Measurements from ENCODE around the gene GPSM1.

Gene GPSM1, protein sequence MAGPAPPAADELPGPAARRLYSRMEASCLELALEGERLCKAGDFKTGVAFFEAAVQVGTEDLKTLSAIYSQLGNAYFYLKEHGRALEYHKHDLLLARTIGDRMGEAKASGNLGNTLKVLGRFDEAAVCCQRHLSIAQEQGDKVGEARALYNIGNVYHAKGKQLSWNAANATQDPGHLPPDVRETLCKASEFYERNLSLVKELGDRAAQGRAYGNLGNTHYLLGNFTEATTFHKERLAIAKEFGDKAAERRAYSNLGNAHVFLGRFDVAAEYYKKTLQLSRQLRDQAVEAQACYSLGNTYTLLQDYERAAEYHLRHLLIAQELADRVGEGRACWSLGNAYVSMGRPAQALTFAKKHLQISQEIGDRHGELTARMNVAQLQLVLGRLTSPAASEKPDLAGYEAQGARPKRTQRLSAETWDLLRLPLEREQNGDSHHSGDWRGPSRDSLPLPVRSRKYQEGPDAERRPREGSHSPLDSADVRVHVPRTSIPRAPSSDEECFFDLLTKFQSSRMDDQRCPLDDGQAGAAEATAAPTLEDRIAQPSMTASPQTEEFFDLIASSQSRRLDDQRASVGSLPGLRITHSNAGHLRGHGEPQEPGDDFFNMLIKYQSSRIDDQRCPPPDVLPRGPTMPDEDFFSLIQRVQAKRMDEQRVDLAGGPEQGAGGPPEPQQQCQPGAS
- 17.6 to 18.7 reads per million in 2 experiments for total RNA-seq

GRCh38 chr9:136327304-136327974 lies at the start of gene GPSM1:
TSS of gene GPSM1 (plus strand) at chr9:136327539. CDS start at chr9:136327696, 157 bp downstream.
- DNase-seq (ENCODE audit: low read depth): peak; percentile 10

DNA sequence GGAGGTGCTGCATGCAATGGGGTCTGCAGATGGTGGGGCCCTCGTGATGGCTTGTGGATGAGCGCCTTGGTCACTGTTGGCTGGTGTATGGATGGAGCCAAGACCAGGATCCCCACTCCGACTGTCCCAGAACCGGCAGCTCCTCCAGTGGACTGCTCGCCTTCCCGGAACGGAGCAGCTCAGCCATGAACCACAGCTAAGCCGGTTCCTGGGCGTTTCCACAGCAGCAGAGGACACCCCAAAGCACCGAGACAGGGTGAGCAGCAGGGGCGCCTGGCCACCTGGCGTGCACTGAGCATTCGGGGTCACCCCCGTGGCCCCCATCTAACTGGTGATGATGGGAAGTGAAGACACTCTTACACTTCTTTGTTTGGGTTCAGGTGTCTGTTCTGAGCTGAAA lies 49.6 kb upstream of the GPSM1 start:
- DNase-seq (ENCODE audit: low read depth): no peak

DNA sequence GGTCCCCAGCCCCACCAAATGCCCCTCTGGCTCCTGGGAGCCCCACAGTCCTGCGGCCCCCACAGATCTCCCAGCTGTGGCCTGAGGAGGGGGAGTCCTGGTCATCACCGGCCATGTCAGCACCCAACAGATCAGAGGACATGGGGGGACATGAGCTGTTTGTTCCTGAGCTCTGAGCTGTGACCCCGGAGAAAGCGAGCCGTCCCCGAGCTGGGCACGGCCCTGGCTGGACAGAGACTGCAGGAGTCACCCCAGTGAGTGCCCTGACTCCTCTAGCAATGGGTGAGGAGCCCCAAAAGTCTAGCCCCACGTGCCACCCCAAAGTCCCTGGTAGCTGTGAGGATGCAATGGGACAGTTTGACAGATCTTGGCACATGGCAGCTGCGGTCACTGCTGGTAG lies 49.1 kb upstream of the GPSM1 start:
- no peak for DNase-seq (ENCODE audit: low read depth)

DNA sequence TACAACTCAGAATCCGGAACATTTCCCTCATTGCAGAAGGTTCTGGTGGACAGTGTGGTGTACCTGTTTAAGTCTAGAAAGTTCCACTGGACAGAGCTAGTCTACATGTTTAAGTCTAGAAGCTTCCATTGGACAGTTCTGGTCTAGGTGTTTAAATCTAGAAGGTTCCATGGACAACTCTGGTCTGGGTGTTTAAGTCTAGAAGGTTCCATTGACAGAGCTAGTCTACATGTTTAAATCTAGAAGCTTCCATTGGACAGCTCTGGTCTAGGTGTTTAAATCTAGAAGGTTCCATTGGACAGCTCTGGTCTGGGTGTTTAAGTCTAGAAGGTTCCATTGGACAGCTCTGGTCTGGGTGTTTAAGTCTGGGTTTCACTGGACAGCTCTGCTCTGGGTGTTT lies 48.4 kb upstream of the GPSM1 start:
- DNase-seq (ENCODE audit: low read depth): no peak

GRCh38 chr9:136279471-136279870 lies 47.9 kb upstream of the GPSM1 start:
- no peak for DNase-seq (ENCODE audit: low read depth)

DNA sequence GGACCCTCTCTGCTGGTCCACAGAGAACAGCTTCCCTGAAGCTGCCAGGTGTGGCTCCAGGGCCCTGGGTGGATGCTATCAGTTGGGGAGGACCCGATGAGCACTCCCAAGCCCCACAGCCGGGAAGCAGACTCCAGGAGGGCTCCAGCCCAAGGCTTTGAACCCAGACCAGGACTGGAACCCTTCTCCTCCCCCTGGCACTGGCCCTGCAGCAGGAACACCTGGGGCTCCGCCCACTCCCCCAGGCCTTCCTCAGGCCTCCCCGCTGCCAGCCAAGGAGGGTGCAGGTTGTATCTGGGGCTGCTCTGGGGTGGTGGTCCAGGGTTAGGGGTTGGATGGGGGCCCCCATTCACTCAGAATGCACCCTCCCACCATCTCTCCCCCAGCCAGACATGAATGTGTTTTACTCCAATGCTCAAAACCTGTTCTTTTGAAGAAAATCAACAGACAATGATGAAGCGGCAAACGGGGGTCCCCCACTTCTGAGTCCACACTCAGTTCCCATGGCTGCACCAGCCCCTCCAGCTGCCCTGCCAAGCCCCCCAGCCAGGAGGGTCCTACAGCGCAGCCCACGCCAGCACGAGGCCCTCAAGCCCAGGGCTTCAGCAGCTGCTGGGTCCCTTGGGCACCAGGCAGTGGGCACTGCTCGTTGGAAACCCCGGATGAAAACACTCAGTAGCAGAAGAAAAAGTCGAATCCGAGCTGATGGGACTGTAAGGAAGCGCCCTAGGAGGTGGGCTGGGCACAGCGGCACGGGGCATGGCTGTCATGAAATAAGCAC lies 46.6 kb upstream of the GPSM1 start:
- no peak for DNase-seq (ENCODE audit: low read depth)

DNA sequence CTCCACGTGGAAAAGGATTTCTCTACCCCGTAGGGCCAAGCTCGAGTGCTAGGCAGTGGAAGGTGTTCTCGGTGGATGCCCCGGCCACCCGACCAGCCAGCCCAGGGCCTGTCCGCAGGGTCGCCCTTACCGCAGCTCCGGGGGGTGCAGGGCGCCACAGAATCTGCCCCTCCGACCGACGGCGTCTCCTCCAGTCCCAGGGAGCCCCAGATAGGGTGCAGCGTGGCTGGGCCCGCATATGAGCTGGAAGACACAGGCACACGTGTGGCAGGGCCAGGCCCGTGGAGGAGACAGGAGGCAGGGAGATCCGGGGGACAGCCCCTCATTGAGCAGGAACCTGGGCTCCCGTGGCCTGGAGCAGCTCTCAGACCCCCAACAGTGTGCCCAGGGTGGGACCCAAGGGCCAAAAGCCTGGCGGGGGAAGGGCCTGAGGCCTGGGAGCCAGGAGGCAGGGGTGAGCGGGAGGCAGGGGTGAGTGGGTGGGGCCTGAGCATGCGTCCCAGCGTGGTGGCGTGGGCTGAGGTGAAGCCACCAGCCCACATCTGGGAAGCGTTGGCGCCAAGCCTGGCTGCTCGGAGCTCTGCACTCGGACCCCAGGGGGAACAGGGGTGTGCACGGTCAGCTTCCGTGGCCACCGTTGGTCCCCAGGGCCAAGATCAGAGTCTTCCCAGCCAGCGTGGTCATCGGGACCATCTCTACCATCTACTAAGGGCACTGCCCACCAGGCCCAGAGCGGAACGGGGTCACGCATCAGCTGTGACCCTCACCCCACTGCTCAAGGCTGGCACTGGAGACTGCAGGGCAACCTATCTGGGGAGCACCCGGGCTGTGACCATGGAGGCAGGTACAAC lies 45.7 kb upstream of the GPSM1 start:
- DNase-seq (ENCODE audit: low read depth): no peak

DNA sequence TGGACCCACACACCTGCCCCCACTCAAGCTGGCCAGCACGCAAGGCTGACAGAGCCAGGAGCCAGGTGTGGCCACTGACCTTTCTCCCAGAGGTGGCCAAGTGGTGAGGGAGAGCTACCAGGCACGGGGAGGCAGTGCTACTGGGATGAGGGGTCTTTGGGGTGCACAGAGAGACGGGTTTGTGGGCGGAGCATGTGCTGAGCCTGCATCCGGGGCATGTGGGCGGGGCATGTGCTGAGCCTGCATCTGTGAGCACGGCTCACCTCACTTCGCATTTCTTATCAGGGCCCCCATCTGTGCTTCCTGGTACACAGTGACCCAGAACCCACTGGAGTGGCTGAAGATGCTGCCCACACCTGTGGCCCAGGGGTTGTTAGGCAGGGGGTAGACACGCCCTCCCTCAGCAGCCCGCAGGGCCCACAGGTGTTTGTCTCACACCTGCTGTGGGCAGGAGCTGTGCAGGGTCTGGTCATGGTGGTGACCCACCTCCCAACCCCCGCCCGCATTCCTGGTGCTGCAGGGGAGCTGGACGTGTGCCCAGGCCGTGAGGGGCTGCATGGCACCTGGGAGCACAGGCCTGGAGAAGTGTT lies 45.0 kb upstream of the GPSM1 start:
- no peak for DNase-seq (ENCODE audit: low read depth)

GRCh38 chr9:136283291-136284235 lies 43.8 kb upstream of the GPSM1 start:
- peak; percentile 53 for DNase-seq (ENCODE audit: low read depth)

DNA sequence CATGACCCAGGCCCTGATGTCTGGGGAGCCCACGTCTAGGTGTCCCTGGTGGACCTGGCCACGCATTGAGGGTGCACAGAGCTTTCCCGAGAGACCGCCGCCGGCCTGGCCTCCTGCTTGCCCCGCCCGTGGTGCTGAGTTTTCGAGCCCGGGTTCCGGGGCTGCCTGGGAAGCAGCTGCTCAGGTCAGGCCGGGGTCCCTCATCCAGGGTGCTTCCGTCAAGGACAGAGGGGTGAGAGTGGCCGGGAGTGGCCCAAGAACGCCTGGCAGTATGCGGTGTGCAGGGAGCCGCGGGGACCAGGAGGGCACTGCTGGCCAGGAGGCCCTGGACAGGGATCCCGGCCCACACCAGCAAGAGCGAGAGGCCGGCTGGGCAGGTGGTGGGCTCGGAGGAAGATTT lies 43.0 kb upstream of the GPSM1 start:
- DNase-seq (ENCODE audit: low read depth): no peak

DNA sequence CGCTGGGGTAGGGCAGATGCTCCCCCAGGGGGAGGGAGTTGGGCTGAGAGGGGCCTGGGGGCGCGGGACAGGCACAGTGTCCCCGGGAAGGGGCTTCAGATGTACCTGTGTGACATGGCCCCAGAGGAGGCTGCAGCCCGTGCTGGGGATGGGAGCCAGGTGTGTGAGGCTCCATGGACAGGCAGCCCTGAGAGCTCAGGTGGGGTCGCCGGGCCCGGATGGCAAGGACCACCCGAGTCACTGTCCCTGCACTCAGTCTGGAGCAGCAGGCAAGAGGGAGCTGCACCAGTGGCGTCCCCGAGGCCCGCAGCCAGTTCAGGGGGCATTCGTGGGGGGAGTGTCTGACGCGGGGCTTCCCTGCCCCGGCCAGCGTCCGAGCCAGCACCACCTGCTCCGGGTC lies 42.4 kb upstream of the GPSM1 start:
- DNase-seq (ENCODE audit: low read depth): no peak

GRCh38 chr9:136285501-136286358 lies 41.6 kb upstream of the GPSM1 start:
- no peak for DNase-seq (ENCODE audit: low read depth)

DNA sequence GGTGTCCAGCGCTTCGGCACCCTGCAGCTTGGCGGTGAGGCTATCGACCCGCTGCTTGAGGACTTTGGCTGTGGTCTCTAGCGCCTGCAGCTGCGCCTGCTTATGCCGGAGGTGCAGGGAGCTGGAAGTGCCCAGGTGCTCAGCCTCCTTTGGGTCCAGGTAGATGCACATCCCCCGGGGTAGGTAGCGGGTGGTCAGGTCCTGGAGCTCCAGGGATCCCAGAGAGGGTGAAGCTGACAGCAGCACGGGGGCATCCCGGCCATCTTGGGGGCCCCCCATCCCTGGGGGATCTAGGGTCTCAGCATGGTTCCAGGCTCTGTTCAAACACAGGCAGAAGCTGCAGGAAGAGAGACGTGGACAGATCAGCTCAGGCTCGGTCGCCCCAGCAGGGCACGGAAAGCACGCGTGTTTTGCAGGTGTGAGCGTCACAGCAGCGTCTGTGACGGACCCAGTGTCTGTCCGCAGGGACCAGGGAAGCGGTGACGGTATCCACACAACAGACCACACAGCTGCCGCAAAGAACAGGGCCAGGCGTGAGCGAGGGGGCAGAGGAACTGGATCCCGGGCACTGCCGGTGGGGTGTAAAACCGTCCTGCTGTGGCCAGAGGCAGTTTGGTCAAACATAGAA lies 40.9 kb upstream of the GPSM1 start:
- no peak for DNase-seq (ENCODE audit: low read depth)

DNA sequence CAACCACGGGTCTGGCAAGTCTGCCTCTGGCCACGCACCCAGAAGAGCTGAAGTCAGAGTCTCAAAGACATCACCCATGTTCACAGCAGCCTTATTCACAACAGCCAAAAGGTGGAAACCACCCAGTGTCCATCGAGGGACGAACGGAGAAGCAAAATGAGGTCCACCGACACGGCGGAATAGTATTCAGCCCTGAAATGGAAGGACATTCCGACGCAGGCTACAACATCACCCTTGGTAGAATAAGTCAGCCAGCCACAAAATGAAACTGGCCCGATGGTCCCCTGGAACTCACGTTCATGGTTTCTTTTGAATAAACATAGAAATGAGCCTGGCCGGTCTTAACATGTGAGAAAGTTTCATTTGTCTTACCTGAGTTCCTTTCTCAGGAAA lies 40.4 kb upstream of the GPSM1 start:
- no peak for DNase-seq (ENCODE audit: low read depth)

GRCh38 chr9:136287960-136288753 lies 39.2 kb upstream of the GPSM1 start:
- DNase-seq (ENCODE audit: low read depth): no peak

DNA sequence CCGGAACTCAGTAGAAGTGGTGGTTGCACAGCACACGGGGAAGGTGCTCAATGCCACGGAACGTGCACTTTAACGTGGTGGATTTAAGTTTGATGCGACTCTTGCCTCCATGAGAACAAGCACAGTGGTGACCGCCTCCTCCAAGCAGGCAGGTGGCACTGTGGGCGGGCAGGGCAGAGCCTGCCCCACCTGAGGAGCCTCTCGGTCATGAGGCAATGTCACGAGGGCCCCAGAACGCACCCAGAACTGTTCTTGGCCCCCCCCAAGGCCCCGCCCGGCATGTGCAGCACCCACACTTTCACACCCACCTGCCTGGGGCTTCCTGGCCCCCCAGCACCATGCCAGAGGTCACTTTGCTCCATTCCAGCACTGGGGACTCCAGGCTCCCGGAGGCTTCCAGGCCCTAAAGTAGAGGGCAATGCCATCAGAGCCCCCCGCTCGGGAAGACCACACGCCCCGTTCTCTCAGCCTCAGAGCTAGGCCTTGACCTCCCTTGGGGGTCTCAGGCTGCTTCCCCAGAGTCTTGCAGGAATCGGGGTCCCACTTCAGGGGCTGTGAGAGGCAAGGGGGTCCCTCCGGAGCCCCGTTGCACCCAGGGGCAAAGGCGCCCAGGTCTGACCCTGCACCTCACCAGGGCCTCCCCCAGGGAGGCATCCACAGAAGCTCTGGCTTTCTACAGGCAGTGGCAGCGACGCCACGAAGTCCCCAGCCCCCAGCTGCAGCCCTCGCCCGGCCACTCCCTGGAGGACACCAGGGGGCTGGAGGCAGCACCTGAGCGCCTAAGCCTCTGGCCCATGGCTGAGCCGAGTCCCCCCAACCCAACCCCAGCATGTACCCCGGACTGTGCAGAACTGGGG lies 37.5 kb upstream of the GPSM1 start:
- DNase-seq (ENCODE audit: low read depth): no peak

Measured in T follicular helper cell (primary cell).